22Rv1 (cell line): Measurements from ENCODE around the gene ATP2A3.

Experiments used
- H3K27ac ChIP-seq: fragments of 450-650 bp; 2 replicates; pipeline ENCODE4 v1.5.1; 2017
- CTCF ChIP-seq: fragments of 450-650 bp; IDR thresholded peaks from 2 replicates; pipeline ENCODE4 v1.5.1; 2017; ENCODE audit warnings: mild to moderate bottlenecking
- ZFX ChIP-seq: fragments of 450-650 bp; IDR thresholded peaks from 2 replicates; pipeline ENCODE4 v1.6.1; 2017; ENCODE audit warnings: antibody characterized with exemption, borderline replicate concordance

Gene ATP2A3

GRCh38 chr17:3906881-3907280, 57.4 kb downstream of the ATP2A3 start:
- H3K27ac ChIP-seq = no peak overlapping the region
- TF ChIP-seq CTCF = no peak
- no peak for TF ChIP-seq ZFX

- no peak overlapping the region for H3K27ac ChIP-seq
- TF ChIP-seq CTCF (no peak), ZFX (no peak)
These were observed 59.2 kb downstream of the ATP2A3 start for GRCh38 chr17:3905017-3905520.

- TF ChIP-seq CTCF (no peak), ZFX (no peak)
- no peak overlapping the region for H3K27ac ChIP-seq
These were observed 59.7 kb downstream of the ATP2A3 start for GRCh38 chr17:3904501-3904900.

GRCh38 chr17:3903881-3904290, 60.4 kb downstream of the ATP2A3 start:
- no peak overlapping the region for H3K27ac ChIP-seq
- no peak for TF ChIP-seq CTCF
- TF ChIP-seq ZFX = no peak

GRCh38 chr17:3903051-3903825, 61.0 kb downstream of the ATP2A3 start:
- TF ChIP-seq CTCF (no peak), ZFX (no peak)
- no peak overlapping the region for H3K27ac ChIP-seq

- no peak overlapping the region for H3K27ac ChIP-seq
- TF ChIP-seq CTCF = no peak
- no peak for TF ChIP-seq ZFX
These were observed 63.6 kb downstream of the ATP2A3 start for GRCh38 chr17:3900646-3901045.

- no peak overlapping the region for H3K27ac ChIP-seq
- TF ChIP-seq ZFX (no peak), CTCF (no peak)
These were observed 66.5 kb downstream of the ATP2A3 start for GRCh38 chr17:3897731-3898130.
